AG04449 (cell line): ENCODE results near the gene SMIM15.

ENCODE experiments used
- CTCF ChIA-PET: fragments of 350-600 bp; formaldehyde crosslinking; extraction: SDS; loops from one replicate; lab custom pipeline; 2021; ENCODE audit warnings: antibody characterized with exemption; lab: Yijun Ruan, JAX
- POLR2A ChIA-PET: fragments of 400-600, 350-600 bp; formaldehyde crosslinking; extraction: SDS; loops from one replicate; lab custom pipeline; 2020; ENCODE audit warnings: antibody characterized with exemption, inconsistent platforms; lab: Yijun Ruan, JAX
- DNase-seq: peaks from one replicate; pipeline ENCODE4 v3.0.0-alpha.2; 2010; ENCODE audit warnings: low read depth, low spot score
- H3K4me3 ChIP-seq: 2 replicates; pipeline ENCODE4 v1.5.1; 2011; ENCODE audit warnings: low read depth, mild to moderate bottlenecking, control low read depth, low read length
- CTCF ChIP-seq: IDR thresholded peaks from one replicate; pipeline ENCODE4 v1.5.1; 2011; ENCODE audit warnings: mild to moderate bottlenecking, moderate library complexity, low read length, control low read depth, inconsistent platforms; ENCODE audit not compliant: insufficient read depth; ENCODE audit errors: missing control alignments

SMIM15 gene

GRCh38 chr5:61148515-61148914 lies 13.8 kb downstream of the SMIM15 start:
- TF ChIP-seq CTCF, result no peak
- no peak for DNase-seq
- CTCF ChIA-PET, result interaction anchor here (1.3 kb wide), 1 partner anchor 10 kb away, joined by 3 read pairs; no protein-coding TSS in a partner anchor
- POLR2A ChIA-PET, result no interaction called here
- no peak overlapping the region for H3K4me3 ChIP-seq

DNA sequence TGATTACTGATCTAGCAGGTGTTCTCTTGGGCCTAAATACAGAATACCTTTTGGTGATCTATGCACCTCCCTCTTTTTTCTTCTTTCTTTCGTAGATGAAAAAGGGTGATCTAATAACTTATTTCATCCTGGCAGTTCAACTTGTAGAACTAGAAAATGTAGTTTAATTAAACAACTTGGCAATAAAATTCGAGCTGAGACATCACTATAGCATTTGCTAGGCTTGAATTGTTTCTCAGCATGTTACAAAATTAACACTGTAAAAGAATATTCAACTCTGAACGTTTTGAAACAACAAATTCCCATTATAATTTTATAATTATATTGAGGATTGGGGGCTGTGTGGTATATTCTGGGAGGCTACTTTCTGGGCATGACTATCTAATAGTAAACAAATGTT lies 19.5 kb downstream of the SMIM15 start:
- CTCF ChIA-PET, result interaction anchor here (1.4 to 2.7 kb wide), 2 partner anchors 8 to 11 kb away, joined by 3 to 6 read pairs; no protein-coding TSS in a partner anchor
- TF ChIP-seq CTCF, result no peak
- no peak overlapping the region for H3K4me3 ChIP-seq
- POLR2A ChIA-PET, result no interaction called here
- DNase-seq, result no peak

GRCh38 chr5:61142391-61142790 lies 19.9 kb downstream of the SMIM15 start:
- POLR2A ChIA-PET, result no interaction called here
- H3K4me3 ChIP-seq, result no peak overlapping the region

GRCh38 chr5:61141801-61142200 lies 20.5 kb downstream of the SMIM15 start:
- ChIA-PET POLR2A (no interaction called here), CTCF (interaction anchor here (0.7 to 1.4 kb wide), 2 partner anchors 9 to 322 kb away, joined by 3 read pairs; no protein-coding TSS in a partner anchor)
- no peak for DNase-seq
- no peak overlapping the region for H3K4me3 ChIP-seq
- no peak for TF ChIP-seq CTCF

More at GRCh38 chr5:61142391-61142790, 19.9 kb downstream of the SMIM15 start:
- TF ChIP-seq CTCF, result no peak
- CTCF ChIA-PET, result interaction anchor here (0.7 to 2.7 kb wide), 3 partner anchors 9 to 321 kb away, joined by 3 to 6 read pairs (median 3); no protein-coding TSS in a partner anchor
- DNase-seq, result no peak

- ChIA-PET CTCF (interaction anchor here (0.8 to 1.4 kb wide), 3 partner anchors 14 to 20 kb away, joined by 3 to 4 read pairs (median 4); no protein-coding TSS in a partner anchor), POLR2A (interaction anchor here (0.6 kb wide), 1 partner anchor 25 kb away, joined by 3 read pairs; no protein-coding TSS in a partner anchor)
- no peak for DNase-seq
- no peak overlapping the region for H3K4me3 ChIP-seq
- TF ChIP-seq CTCF, result no peak
These were observed 22.3 kb downstream of the SMIM15 start for GRCh38 chr5:61139931-61140330.

DNA sequence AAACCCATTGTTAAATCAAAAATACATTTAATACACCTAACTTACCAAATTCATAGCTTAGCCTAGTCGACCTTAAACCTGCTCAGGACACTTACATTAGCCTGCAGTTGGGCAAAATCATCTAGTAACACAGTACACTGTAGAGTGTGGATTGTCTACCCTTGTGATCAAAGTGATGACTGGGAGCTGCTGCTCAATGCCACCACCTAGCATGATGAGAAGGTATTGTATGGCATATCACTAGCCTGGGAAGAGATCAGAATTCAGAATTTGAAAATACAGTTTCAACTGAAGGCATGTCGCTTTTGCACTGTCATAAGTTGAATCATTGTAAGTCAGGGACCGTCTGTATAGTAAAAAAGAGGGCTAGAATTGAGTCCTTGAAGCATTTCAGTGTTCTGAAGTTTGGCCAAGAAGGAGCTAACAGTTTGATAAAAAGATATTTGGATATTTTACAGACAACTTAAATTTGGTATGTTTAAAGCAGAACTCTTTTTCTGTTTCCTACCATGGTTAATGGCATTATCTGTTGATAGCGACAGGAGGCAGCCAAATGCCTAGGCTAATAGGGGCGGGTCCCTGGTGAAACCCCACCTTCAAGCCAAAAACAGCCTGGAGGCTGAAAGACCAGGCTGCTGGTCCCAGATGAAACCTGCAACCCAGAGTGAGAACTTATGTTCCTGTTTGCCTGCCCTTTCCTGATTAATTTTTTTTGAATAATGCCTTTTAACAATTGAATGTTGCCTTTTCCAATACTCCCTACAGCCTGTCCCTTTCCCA lies 23.0 kb downstream of the SMIM15 start:
- POLR2A ChIA-PET, result interaction anchor here (0.6 to 1.3 kb wide), 2 partner anchors 174 to 192 kb away, joined by 3 read pairs; no protein-coding TSS in a partner anchor
- no peak overlapping the region for H3K4me3 ChIP-seq
- peak; percentile 23 for TF ChIP-seq CTCF
- no peak for DNase-seq
- CTCF ChIA-PET, result interaction anchor here (0.8 to 1.8 kb wide), 5 partner anchors 14 to 178 kb away, joined by 3 to 4 read pairs (median 4); no protein-coding TSS in a partner anchor
